NCI-H2227 treated with DMSO at 0.1 percent for 48 hours (cell line): ENCODE results near the gene LEMD1.
A peak's percentile ranks its signal among the peaks of the same experiment; 100 is the strongest.
"Not testable (repeated sequence)": the region's sequence is repeated elsewhere in the genome, so short reads cannot be mapped to it uniquely, and the experiment has no call there.

Experiments used
- DNase-seq: peaks from one replicate; lab custom pipeline; 2025; lab: John Stamatoyannopoulos, UW

The LEMD1 gene

DNA sequence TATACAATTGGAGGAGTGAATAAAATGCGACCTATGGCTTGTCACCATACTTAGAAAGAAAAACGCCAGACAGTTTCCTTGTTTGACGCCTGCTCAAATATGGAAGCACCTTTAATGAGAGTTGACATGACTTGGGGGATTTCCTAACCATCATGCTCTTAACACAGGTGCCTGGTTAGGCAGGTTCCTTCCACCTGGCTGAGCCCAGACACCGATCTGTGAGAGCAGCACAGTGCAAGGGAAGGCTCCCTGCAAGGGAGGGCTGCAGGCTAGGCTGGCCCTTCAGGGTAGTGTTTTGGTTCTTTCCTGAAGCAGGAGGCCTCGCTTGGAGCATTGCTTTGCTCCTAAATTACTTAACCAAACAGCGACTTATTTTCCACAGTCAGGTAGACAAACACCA, 40.6 kb downstream of the LEMD1 start:
- DNase-seq, result no peak

DNA sequence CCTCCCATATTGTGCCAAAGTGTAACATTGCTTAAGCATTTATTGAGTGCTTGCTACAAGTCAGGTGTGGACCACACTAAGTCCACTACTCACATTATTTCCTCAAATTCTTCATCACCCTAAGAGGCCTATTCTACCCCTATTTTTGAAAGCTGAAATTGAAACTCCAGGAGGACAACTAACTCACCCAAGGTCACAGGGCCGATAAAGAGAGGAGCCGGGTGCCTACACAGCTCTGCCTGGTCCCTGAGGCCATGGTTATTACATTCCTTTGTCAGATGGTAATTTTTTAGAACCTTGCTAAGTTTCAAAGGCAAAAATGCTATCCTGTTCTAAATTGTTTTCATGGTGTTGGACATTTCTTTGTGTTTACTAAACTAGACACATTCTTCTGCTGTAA, 41.0 kb downstream of the LEMD1 start:
- DNase-seq, result no peak

DNA sequence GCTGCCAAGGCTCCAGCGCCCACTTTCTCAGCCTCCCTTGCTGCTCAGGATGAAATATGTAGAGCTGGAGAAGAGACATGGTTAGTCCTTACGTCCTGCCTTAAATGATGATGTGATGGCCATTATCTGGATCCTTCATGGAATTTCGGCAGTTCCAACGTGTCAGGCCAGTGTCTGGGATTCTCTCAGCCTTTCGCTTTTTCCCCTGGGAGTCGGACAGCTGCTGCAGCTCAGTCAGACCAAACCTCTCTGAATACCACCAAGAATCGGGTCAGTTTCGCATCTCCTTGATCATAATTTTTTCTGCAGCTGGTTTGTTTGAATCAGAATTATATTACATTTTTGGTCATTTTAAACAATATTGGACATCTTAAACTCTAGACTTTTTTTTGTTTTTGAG, 42.8 kb downstream of the LEMD1 start:
- DNase-seq, result no peak

DNA sequence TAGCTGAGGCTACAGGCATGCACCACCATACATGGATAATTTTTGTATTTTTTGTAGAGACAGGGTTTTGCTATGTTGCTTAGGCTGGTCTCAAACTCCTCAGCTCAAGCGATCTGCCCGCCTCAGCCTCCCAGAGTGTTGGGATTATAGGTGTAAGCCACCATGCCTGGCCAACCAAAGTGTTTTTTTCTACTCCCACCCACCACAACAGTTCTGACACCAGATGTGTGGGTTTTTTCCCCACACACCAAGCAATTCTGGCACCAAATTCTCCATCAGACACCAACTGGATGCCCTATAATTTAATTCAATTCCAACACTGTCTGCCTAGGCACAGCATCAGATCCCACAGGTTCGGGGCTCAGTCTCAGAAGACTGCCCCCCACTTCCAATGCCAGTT, 44.5 kb downstream of the LEMD1 start:
- DNase-seq, result no peak

DNA sequence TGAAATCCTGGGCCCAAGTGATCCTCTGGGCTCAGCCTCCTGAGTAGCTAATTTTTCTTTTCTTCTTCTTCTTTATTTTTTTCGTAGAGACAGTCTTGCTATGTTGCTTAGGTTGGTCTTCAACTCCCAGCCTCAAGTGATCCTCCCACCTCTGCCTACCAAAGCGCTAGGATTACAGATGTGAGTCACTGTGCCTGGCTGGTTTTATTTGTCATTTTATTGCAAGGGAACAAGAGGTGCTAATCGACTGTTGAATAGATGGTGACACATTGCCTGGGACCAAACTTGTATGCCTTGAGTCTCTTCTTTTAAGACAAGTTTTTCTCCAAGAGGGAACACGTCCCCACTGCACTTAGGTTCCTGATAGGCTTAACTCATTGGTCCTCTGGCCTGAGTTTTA, 45.1 kb downstream of the LEMD1 start:
- DNase-seq, result no peak

DNA sequence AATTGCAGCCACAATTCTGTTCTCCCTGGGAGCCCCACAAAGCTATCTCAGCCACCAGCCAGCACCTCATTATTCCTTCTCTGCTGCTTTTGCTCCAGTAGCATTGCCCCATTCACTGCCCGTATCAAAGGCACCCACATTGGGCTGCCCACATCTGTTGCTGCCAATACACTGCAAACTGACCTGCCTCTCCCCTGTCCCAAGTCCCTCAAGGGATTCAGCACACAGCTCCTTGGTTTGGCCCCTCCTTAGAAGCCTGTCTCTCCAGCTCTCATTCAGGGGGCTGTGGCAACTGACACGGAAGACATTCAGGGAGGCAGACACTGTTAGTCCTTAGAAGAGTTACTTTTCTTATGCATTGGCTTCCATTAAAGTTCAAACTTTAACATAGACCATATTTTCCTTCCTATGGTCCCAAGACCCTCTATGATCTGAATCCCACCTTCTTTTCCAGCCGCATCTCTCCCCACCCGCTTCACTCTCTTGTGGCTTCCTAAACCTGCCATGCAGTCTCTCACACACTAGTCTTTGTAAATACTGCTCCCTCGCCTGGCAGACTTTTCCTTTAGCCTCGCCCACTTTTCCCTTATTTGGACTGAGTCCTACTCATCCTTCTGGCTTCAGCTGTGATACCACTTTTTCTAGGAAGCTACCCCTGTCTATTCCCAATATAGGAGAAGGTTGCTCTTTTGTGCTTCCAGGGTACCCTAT, 45.9 kb downstream of the LEMD1 start:
- DNase-seq, result peak; percentile 74

DNA sequence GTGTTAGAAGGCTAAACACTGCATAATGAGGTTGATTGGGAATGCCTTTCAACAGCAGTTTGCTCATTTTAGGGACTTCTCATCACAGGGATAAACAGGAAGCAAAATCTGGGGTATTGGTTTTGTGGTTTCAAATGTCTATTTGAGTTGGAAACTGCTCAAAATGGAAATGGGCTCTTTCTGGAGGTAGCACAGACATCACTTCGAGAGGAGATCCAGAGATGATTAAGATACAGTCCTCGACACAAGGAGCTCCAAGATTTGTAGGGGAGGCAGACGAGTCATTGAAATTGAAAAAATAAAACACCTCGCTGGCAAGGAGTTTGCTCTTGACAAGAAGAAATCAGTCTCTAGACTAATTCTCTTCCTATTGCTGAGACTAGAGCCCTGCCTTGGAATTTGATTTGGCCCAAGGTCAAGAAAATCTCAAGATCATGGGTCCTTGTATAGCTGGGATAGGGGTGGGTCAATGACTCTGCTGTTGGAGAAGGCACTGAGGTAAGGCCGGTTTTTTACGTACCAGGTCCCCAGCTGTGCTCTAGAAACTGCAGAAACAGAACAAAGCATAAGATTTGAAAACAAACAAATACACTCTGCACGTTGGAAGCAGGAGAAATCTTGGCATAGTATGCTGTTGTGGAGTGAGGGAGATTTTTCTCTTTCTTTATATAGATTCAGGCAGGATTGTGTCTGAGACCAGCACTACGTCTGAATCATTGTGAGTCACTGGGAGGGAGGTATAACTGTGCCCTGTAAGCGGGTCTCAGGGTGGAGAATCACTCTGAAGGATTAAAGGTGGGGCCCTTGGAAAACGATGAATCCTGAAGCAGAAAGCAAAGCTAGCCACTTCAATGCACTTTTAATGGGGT, 47.4 kb downstream of the LEMD1 start:
- no peak for DNase-seq

DNA sequence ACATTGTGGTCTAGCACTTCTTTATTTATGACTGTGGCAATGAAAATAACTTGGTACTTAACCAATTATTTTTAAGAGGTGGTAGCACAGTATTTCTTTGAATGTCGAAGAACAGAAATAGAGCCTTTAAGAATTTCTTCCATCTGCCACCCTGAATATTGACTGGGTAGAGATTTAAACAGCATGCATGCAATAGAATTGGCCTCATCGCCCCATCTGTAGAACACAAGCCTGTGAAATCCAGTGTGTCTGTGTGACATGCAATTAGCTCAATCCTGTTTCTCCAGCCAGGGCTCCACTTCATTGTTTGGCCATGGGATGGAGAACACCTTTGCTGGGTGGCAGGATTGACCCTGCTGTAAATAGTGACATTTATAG, 48.1 kb downstream of the LEMD1 start:
- no peak for DNase-seq

DNA sequence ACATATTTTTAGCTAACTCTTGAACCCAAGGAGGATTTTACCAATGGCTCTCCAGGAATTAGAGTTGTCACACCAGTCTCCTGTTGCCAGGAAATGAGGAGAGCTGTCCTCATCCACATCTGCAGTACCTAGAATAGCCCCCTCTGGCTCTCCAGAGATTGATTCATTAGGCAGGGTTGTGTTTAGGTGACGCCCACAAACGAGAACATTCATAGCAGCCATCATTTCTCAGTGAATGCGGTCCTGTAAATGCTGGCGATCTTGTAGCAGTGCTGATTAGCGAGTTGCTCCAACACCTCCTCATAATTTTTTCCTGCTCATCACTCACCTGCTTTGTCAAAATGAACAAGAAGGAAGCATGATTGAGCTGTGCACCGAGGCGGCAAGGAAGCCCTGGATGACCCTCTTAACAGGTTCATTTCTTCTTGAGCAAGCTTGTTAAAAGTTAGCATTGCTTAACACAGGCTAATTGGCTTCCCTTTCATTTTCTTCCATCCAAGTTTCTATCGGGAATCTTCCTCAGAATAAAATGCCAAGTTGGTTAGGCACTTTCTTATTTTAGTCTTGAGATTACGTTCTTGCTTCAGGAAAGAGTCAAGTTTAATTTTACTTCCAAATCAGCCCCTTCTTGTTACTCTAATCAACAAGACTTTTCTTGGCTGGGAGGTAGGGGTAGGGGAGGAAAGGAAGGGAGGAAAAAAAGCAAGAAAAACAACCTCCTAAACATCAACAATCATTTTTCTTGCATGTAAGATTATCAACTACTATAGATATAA, 48.6 kb downstream of the LEMD1 start:
- peak; percentile 34 for DNase-seq

DNA sequence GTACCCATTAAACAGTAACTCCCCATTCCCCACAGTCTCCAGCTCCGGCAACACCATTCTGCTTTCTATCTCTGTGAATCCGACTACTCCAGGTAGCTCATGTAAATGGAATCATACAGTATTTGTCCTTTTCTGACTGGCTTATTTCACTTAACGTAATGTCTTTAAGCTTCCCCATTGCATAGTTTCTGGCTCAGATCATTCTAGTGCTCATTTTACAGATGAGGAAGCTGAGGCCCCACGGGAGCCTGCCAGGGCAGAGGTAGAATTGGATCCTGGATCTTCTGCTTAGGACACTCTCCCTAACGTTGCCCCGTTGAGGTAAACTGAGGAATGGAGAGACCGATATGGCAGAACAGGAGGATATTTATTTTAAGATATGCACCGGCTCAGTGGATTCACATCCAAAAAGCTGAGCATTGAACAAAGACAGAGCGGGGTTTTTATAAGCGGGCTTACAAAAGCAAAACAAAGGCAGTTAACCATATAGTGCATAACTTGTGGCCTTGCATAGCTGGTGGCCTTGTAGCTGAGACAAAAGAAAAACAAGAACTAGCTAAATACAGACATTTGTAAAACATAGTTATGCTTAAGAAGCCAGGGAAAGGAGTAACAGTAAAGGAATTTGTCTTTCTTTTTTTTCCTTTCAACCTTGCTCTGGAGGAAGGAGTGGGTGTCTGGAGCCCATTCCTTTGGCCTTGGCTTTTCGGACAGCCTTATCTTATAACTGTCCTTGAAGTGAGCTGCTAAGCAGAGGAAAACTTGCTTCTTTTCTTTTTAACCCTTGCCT, 49.8 kb downstream of the LEMD1 start:
- DNase-seq, result no peak

DNA sequence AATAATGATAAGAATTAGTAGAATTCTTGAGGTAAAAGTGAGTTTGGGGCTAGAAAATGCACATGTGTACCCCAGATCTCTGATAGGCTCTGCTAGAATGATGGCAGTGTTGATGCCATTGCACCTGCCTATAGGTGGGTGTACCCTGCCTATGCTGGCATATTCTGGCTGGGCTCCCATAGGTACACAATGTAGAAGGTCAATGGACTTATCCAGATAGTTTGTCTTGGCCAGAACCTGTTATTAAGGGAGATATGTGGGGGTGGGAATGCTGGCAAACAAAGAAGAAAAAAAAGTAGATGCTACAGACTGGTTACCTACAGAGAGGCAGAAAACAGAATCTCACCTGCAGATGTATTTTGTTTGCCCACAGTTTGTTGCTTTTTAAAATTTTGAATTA, 51.1 kb downstream of the LEMD1 start:
- peak; percentile 21 for DNase-seq

DNA sequence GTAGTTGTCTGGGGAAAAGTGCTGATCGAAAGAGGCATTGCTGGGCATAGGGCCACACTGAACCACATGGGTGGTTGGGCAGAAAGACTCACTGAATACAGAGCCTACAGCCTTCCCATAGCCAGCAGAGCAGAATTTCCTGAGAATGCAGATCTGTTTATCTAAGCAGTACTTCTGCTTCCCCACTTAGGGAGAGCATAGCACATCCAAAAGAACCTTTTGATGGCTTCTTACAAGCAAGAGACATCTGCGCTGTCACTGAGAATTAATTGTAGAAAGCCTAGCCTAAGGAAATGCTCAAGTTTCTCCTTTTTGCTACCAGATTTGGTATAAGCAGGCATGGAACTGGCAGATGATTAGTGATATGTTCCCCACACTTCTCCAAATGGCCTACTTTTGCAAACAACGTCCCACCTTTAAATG, 52.1 kb downstream of the LEMD1 start:
- no peak for DNase-seq

DNA sequence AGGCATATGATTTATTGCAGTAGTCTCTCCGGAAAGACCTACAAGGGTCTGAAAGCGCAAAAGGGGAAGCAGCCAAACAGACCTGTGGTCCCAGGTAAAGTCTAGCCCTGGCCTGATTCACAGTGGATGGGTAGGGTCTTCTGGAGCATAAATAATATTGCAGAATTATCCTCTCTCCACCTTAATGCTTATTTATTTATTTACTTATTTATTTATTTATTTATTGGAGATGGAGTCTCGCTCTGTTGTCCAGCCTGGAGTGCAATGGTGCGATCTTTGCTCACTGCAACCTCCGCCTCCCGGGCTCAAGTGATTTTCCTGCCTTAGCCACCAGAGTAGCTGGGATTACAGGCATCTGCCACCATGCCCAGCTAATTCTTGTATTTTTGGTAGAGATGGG, 53.4 kb downstream of the LEMD1 start:
- DNase-seq, result no peak

DNA sequence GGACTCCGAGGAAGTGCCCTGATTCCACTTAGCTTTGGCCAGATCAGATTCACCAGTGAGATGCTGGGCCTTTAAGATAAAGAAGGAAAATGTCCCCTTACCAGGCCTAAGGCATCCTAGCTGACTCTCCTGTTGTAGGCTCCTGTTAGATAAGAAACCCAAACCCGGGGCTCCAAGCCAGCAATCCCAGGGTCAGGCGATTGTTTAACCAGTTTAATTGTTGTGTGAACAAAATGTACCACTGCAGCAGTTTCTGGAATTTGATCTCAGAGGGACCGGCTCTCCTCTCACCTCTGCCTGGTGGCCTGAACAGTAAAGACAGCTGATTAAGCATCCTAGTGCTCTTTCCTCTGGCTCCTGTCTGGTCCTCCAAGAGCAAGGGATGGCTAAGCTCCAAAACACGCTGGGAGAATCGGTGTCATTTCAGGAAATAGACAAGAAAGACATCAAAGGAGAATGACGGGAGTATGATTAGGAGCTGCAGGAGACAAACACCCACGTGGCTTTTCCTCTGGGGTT, 55.9 kb downstream of the LEMD1 start:
- peak; percentile 67 for DNase-seq

DNA sequence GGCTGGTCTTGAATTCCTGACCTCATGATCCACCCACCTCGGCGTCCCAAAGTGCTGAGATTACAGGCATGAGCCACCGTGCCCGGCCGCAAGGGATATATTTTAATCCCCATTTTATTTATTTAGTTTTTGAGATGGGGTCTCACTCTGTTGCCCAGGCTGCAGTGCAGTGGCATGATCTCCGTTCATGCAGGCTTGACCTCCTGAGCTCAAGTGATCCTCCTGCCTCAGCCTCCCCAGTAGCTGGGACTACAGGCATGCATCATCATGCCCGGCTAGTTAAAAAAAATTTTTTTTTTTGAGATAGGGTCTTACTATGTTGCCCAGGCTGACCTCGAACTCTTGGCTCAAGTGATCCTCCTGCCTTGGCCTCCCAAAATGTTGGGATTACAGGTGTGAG, 56.8 kb downstream of the LEMD1 start:
- DNase-seq, result not testable (repeated sequence)

DNA sequence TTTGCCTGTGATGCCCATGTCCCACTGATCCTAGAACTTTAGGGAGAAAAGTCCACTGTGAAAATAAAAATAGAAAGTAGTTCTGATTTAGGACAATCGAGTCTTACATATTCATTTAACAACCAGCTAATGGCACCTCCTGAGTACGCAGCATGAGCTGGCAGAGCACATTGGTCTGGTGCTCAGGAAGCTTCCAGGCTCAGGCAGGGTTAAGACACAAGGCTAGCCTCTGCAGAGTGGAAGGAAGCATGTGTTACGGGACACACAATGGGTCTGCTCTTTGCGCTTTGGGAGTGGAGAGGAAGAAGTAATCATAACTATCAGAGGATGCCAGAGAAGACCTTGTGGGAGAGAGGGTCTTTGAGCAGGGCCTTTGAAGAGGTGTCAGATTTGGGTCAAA, 61.0 kb downstream of the LEMD1 start:
- DNase-seq, result no peak

DNA sequence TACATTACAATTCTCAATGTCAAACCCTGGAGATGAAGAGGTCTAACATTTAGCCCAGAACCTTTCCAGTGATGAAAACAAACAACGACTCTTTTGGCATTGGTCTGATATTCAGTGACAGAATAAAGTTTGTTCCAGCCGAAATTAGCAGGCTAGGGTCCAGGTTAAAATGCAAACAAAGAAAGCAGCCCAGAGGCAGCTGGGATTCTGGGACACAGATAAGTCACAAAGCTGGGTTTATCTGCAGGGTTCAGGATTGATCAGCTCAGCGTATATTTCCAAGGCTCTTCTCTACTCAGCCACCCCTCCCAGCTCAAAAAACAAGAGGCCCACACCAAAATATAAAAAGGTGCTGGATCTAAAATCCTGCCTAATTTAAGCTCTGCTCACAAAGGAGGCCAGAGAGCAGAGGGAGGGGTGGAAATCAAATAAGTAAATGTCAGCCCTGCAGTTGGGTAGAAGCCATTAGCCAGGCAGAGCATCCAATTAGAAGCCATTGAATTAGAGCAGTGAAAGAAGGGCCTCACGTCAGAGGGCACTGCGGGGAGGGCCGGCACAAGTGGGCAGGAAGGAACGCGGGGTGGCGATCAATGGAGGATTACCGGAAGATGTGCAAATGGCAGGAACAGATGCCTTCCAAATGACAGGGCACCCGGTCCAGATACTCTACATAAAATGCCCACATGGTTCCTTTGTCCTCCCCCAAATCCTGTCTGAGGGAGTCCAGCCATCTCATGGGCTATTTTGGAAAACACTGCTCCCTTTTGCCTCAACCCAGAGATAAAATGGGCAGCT, 61.9 kb downstream of the LEMD1 start:
- peak; percentile 83 for DNase-seq

DNA sequence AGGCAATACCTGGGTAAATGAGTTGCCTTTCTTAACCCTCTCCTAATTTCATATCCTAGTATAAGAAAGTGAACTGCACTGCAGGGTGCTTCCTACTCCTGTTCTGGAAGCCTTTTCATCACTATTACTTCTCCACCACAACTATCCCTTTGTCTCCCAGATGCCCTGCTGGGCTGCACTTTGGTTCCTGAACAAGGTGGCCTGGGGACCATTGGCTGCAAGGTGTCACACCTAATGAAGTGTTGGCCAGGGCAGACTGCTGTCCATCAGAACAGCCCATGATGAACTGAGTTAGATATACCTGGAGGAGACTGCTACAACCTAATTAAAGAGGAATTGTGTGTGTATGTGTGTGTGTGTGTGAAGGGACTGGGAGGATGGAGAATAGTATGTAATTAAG, 63.3 kb downstream of the LEMD1 start:
- no peak for DNase-seq

DNA sequence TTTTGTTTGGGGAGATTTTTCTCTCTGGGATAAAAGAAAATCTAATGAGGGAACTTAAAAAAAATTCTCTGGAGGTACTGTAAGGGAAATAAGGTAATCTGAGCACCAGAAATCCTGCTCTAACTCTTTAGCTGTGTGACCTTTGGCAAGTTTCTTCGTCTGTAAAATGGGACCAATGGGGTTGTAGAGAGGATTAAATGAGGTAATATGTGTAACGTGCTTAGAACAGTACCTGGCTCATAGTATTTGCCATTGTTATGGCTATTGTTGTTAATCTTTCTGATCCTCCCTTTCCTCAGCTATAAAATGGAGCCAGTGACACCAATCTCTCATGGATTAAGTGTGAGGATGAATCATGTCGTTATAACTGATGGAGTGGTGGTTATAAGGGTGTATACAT, 64.3 kb downstream of the LEMD1 start:
- no peak for DNase-seq

DNA sequence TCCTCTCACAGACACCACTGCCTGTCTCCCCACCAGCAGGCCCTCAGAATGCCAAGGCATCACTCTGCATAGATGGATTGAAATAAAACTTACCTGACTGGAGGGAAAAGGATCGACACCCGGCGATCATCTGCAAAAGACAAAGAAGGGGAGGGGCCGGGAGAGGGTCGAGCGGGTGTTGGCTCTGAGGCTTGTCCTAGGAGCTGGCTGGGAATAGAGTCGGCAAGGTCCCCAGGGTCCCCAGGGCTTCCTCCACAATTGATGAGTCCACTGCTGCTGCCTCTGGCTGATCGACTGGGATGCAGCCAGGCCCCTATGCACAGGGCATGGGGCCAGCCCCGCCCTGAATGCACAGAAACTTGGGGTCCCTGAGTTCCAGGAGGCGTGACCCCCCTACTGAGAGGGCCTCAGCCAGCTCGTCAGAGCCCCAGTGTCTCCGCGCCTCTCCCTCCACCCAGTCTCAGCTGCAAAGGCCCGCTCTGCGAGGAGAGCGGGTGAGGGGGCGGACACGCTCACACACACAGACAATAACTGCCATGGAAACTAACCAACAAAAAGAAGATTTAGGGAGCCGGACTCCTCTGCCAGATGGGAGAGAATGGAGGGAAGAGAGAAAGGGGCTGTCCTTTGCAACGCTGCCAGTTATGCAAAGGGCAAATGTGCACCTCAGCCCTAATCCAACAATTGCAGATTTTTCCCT, 65.3 kb downstream of the LEMD1 start, which contains the start of gene KLHDC8A:
Gene KLHDC8A, minus strand, starts transcription at position 483 of the 700 bp plus-strand sequence. CDS start 13,318 bp downstream, outside the sequence.
- peak; percentile 84 for DNase-seq
